Tibial nerve (tissue), 3 donors: ENCODE measurements around the gene RSPO3.

Experiments used
- POLR2A ChIP-seq, 2 donors: fragments of 450-650 bp; IDR thresholded peaks; one replicate each; pipeline ENCODE4 v1.6.1; 2017; ENCODE audit warnings: antibody characterized with exemption in 2 of 2, mild to moderate bottlenecking in 2 of 2, moderate library complexity in 2 of 2
- TF ChIP-seq, protein P1 (sequence below), 5 experiments: fragments of 200-600 bp in 3 of 5; fragments of 450-650 bp in 2 of 5; sonication (generic) in 3 of 5; IDR thresholded peaks; one replicate each; pipeline ENCODE4 v1.5.1; 2016 to 2019; ENCODE audit warnings: antibody characterized with exemption in 5 of 5, mild to moderate bottlenecking in 3 of 5, moderate library complexity in 2 of 5

DNA sequence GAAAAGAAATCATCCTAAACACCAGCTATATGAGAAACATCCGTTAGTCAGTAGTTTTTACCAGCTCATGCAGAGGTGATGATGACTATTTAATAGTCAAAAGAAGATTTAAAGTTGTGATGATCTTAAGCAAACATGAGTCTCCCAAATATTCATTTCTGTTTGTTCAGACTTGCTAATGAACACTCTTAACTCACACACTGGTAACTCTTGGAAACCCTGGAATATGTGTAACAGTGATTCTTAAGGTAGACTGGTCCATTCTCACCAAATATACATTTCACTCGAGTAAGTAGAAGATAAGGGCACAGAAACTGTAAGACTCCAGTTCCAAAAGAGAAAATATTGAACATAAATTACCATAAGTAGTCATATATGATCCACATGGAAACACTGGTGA is 29.1 kb downstream of the RSPO3 start:
- TF ChIP-seq, protein P1, sequence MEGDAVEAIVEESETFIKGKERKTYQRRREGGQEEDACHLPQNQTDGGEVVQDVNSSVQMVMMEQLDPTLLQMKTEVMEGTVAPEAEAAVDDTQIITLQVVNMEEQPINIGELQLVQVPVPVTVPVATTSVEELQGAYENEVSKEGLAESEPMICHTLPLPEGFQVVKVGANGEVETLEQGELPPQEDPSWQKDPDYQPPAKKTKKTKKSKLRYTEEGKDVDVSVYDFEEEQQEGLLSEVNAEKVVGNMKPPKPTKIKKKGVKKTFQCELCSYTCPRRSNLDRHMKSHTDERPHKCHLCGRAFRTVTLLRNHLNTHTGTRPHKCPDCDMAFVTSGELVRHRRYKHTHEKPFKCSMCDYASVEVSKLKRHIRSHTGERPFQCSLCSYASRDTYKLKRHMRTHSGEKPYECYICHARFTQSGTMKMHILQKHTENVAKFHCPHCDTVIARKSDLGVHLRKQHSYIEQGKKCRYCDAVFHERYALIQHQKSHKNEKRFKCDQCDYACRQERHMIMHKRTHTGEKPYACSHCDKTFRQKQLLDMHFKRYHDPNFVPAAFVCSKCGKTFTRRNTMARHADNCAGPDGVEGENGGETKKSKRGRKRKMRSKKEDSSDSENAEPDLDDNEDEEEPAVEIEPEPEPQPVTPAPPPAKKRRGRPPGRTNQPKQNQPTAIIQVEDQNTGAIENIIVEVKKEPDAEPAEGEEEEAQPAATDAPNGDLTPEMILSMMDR (IDR thresholded peaks at IDR 0.05) = no peak
- TF ChIP-seq POLR2A (IDR thresholded peaks at IDR 0.05) = no peak
